ENCODE data around the gene PTTG1.

PTTG1 gene

GRCh38 chr5:160451281-160451680, 29.6 kb downstream of the PTTG1 start:
- no peak overlapping the region for H2AK5ac ChIP-seq (ENCODE audit: low read depth, low read length)
- H3K23ac ChIP-seq (ENCODE audit: low read depth, low read length, poor library complexity) = no peak overlapping the region
- H3K14ac ChIP-seq (ENCODE audit: low read length) = no peak overlapping the region
- H3K4me2 ChIP-seq (ENCODE audit: insufficient read depth, low read length, poor library complexity, severe bottlenecking) = no peak overlapping the region
- H3K79me1 ChIP-seq (ENCODE audit: low read depth, low read length) = no peaks in the 10 kb centered on the region
- H3K36me3 ChIP-seq (replicated peaks in 1 of 2; ENCODE audit: control insufficient read depth in 2 of 2, insufficient read depth in 2 of 2, low read length in 2 of 2) = no peaks in the 10 kb centered on the region
- no peak overlapping the region for H2BK12ac ChIP-seq (ENCODE audit: low read length)
- no CpG with 5 or more reads among the region's 2 CpGs for WGBS, 2 donors (ENCODE audit: extremely low coverage in 2 of 2, insufficient read length in 2 of 2, insufficient replicate concordance in 1 of 2)
- no peak overlapping the region for H4K8ac ChIP-seq (ENCODE audit: low read depth, low read length)
- H3K18ac ChIP-seq (ENCODE audit: low read length) = no peak overlapping the region
- no peak overlapping the region for H3K27ac ChIP-seq (replicated peaks; ENCODE audit: low read length)
- H3K9me3 ChIP-seq (replicated peaks in 1 of 2; ENCODE audit: control insufficient read depth in 2 of 2, insufficient read depth in 1 of 2, low read depth in 1 of 2, low read length in 2 of 2) = no peaks in the 10 kb centered on the region
- no peak overlapping the region for H2BK5ac ChIP-seq (ENCODE audit: low read length)
- H3K4me3 ChIP-seq (ENCODE audit: low read length in 2 of 2) = no peak overlapping the region
- no peak overlapping the region for H3K4ac ChIP-seq (ENCODE audit: low read length)
- H4K91ac ChIP-seq (ENCODE audit: low read depth, low read length, poor library complexity) = no peak overlapping the region
- H3K4me1 ChIP-seq (ENCODE audit: control insufficient read depth in 2 of 2, insufficient read depth in 1 of 2, low read depth in 1 of 2, low read length in 2 of 2) = no peaks in the 10 kb centered on the region
- H2BK15ac ChIP-seq (ENCODE audit: low read length) = no peak overlapping the region
- no peak overlapping the region for H3K9ac ChIP-seq (ENCODE audit: low read depth, low read length, poor library complexity)
- H2AFZ ChIP-seq (ENCODE audit: low read length) = no peak overlapping the region
- no peaks in the 10 kb centered on the region for H3K27me3 ChIP-seq (ENCODE audit: control insufficient read depth in 3 of 3, insufficient read depth in 3 of 3, low read depth in 1 of 3, low read length in 3 of 3)
- H2BK120ac ChIP-seq (ENCODE audit: low read depth, low read length) = no peak overlapping the region
- DNase-seq (ENCODE audit: low spot score) = no peak

- no peak overlapping the region for H3K4me2 ChIP-seq (ENCODE audit: insufficient read depth, low read length, poor library complexity, severe bottlenecking)
- no peaks in the 10 kb centered on the region for H3K36me3 ChIP-seq (replicated peaks in 1 of 2; ENCODE audit: control insufficient read depth in 2 of 2, insufficient read depth in 2 of 2, low read length in 2 of 2)
- no peak overlapping the region for H3K14ac ChIP-seq (ENCODE audit: low read length)
- H3K18ac ChIP-seq (ENCODE audit: low read length) = no peak overlapping the region
- no peaks in the 10 kb centered on the region for H3K9me3 ChIP-seq (replicated peaks in 1 of 2; ENCODE audit: control insufficient read depth in 2 of 2, insufficient read depth in 1 of 2, low read depth in 1 of 2, low read length in 2 of 2)
- H3K4me1 ChIP-seq (ENCODE audit: control insufficient read depth in 2 of 2, insufficient read depth in 1 of 2, low read depth in 1 of 2, low read length in 2 of 2) = no peaks in the 10 kb centered on the region
- H4K91ac ChIP-seq (ENCODE audit: low read depth, low read length, poor library complexity) = no peak overlapping the region
- H2BK15ac ChIP-seq (ENCODE audit: low read length) = no peak overlapping the region
- no peak for DNase-seq (ENCODE audit: low spot score)
- no peak overlapping the region for H3K4me3 ChIP-seq (ENCODE audit: low read length in 2 of 2)
- H3K23ac ChIP-seq (ENCODE audit: low read depth, low read length, poor library complexity) = no peak overlapping the region
- H4K8ac ChIP-seq (ENCODE audit: low read depth, low read length) = no peak overlapping the region
- no peak overlapping the region for H2BK120ac ChIP-seq (ENCODE audit: low read depth, low read length)
- H3K27me3 ChIP-seq (ENCODE audit: control insufficient read depth in 3 of 3, insufficient read depth in 3 of 3, low read depth in 1 of 3, low read length in 3 of 3) = no peaks in the 10 kb centered on the region
- no peak overlapping the region for H2BK12ac ChIP-seq (ENCODE audit: low read length)
- no peak overlapping the region for H2AFZ ChIP-seq (ENCODE audit: low read length)
- no peak overlapping the region for H3K9ac ChIP-seq (ENCODE audit: low read depth, low read length, poor library complexity)
- H3K4ac ChIP-seq (ENCODE audit: low read length) = no peak overlapping the region
- H2AK5ac ChIP-seq (ENCODE audit: low read depth, low read length) = no peak overlapping the region
- H3K27ac ChIP-seq (replicated peaks; ENCODE audit: low read length) = no peak overlapping the region
- no peaks in the 10 kb centered on the region for H3K79me1 ChIP-seq (ENCODE audit: low read depth, low read length)
- no peak overlapping the region for H2BK5ac ChIP-seq (ENCODE audit: low read length)
Measured at GRCh38 chr5:160452036-160452435, 30.4 kb downstream of the PTTG1 start.

DNA sequence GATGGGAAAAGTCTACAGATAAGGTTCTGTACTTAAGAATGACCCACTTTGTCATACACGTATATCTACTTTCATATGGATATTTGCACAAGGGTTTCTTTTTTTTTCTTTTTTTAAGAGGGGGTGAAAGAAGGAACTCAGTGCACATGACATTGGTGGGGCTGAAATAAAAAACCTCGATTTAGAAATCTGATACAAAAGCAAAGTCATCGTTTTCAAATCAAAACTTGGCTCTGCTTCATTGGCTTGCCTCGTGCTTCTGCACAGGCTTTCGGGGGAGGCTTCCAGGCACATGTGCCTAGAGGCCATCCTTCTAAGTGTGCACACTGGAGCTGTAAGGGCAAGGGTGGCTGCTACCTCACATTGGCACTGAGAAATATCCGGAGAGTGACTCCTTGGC, 31.1 kb downstream of the PTTG1 start:
- H3K36me3 ChIP-seq (replicated peaks in 1 of 2; ENCODE audit: control insufficient read depth in 2 of 2, insufficient read depth in 2 of 2, low read length in 2 of 2) = no peaks in the 10 kb centered on the region
- no peak overlapping the region for H3K9ac ChIP-seq (ENCODE audit: low read depth, low read length, poor library complexity)
- H3K4me1 ChIP-seq (ENCODE audit: control insufficient read depth in 2 of 2, insufficient read depth in 1 of 2, low read depth in 1 of 2, low read length in 2 of 2) = no peaks in the 10 kb centered on the region
- no peak overlapping the region for H2BK120ac ChIP-seq (ENCODE audit: low read depth, low read length)
- no peak overlapping the region for H2BK12ac ChIP-seq (ENCODE audit: low read length)
- no peak overlapping the region for H3K4ac ChIP-seq (ENCODE audit: low read length)
- no peak overlapping the region for H2AK5ac ChIP-seq (ENCODE audit: low read depth, low read length)
- no peak overlapping the region for H2BK15ac ChIP-seq (ENCODE audit: low read length)
- H3K27me3 ChIP-seq (ENCODE audit: control insufficient read depth in 3 of 3, insufficient read depth in 3 of 3, low read depth in 1 of 3, low read length in 3 of 3) = no peaks in the 10 kb centered on the region
- H3K27ac ChIP-seq (replicated peaks; ENCODE audit: low read length) = no peak overlapping the region
- DNase-seq (ENCODE audit: low spot score) = no peak
- no peaks in the 10 kb centered on the region for H3K79me1 ChIP-seq (ENCODE audit: low read depth, low read length)
- H3K4me2 ChIP-seq (ENCODE audit: insufficient read depth, low read length, poor library complexity, severe bottlenecking) = no peak overlapping the region
- H4K8ac ChIP-seq (ENCODE audit: low read depth, low read length) = no peak overlapping the region
- H3K14ac ChIP-seq (ENCODE audit: low read length) = no peak overlapping the region
- no peak overlapping the region for H2BK5ac ChIP-seq (ENCODE audit: low read length)
- no peak overlapping the region for H2AFZ ChIP-seq (ENCODE audit: low read length)
- WGBS, 2 donors (ENCODE audit: extremely low coverage in 2 of 2, insufficient read length in 2 of 2, insufficient replicate concordance in 1 of 2) = no CpG with 5 or more reads among the region's 6 CpGs
- no peak overlapping the region for H4K91ac ChIP-seq (ENCODE audit: low read depth, low read length, poor library complexity)
- H3K18ac ChIP-seq (ENCODE audit: low read length) = no peak overlapping the region
- H3K9me3 ChIP-seq (replicated peaks in 1 of 2; ENCODE audit: control insufficient read depth in 2 of 2, insufficient read depth in 1 of 2, low read depth in 1 of 2, low read length in 2 of 2) = no peaks in the 10 kb centered on the region
- H3K4me3 ChIP-seq (ENCODE audit: low read length in 2 of 2) = no peak overlapping the region
- no peak overlapping the region for H3K23ac ChIP-seq (ENCODE audit: low read depth, low read length, poor library complexity)

DNA sequence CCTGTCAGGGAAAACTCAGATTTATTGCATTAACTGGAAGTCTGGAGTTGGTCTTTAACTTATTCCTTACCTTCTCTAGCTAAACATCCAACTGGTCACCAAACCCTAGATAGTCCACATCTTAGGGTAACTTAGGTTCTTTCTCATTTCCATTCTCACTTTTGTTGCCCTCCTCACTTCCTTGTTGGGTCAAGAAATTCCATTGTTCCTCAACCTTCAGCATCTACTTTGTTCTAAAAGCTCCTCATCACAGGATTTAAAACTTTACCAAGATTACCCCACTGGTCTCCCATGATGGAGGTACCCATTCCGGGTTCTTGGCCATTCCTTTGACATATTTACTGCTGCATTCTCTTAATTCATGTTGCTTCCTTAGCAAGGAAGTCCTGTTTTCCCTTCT, 32.1 kb downstream of the PTTG1 start:
- DNase-seq (ENCODE audit: low spot score) = no peak
- H3K18ac ChIP-seq (ENCODE audit: low read length) = no peak overlapping the region
- no peak overlapping the region for H3K9ac ChIP-seq (ENCODE audit: low read depth, low read length, poor library complexity)
- H2BK120ac ChIP-seq (ENCODE audit: low read depth, low read length) = no peak overlapping the region
- no CpG with 5 or more reads among the region's 1 CpG for WGBS, 2 donors (ENCODE audit: extremely low coverage in 2 of 2, insufficient read length in 2 of 2, insufficient replicate concordance in 1 of 2)
- no peak overlapping the region for H3K4me2 ChIP-seq (ENCODE audit: insufficient read depth, low read length, poor library complexity, severe bottlenecking)
- H3K9me3 ChIP-seq (replicated peaks in 1 of 2; ENCODE audit: control insufficient read depth in 2 of 2, insufficient read depth in 1 of 2, low read depth in 1 of 2, low read length in 2 of 2) = no peaks in the 10 kb centered on the region
- no peak overlapping the region for H2BK12ac ChIP-seq (ENCODE audit: low read length)
- H3K4ac ChIP-seq (ENCODE audit: low read length) = no peak overlapping the region
- H2AFZ ChIP-seq (ENCODE audit: low read length) = no peak overlapping the region
- no peak overlapping the region for H3K14ac ChIP-seq (ENCODE audit: low read length)
- H3K27me3 ChIP-seq (ENCODE audit: control insufficient read depth in 3 of 3, insufficient read depth in 3 of 3, low read depth in 1 of 3, low read length in 3 of 3) = no peaks in the 10 kb centered on the region
- H4K8ac ChIP-seq (ENCODE audit: low read depth, low read length) = no peak overlapping the region
- H4K91ac ChIP-seq (ENCODE audit: low read depth, low read length, poor library complexity) = no peak overlapping the region
- H3K4me1 ChIP-seq (ENCODE audit: control insufficient read depth in 2 of 2, insufficient read depth in 1 of 2, low read depth in 1 of 2, low read length in 2 of 2) = no peaks in the 10 kb centered on the region
- H3K36me3 ChIP-seq (replicated peaks in 1 of 2; ENCODE audit: control insufficient read depth in 2 of 2, insufficient read depth in 2 of 2, low read length in 2 of 2) = no peaks in the 10 kb centered on the region
- no peak overlapping the region for H2AK5ac ChIP-seq (ENCODE audit: low read depth, low read length)
- no peaks in the 10 kb centered on the region for H3K79me1 ChIP-seq (ENCODE audit: low read depth, low read length)
- no peak overlapping the region for H3K4me3 ChIP-seq (ENCODE audit: low read length in 2 of 2)
- no peak overlapping the region for H3K27ac ChIP-seq (replicated peaks; ENCODE audit: low read length)
- no peak overlapping the region for H2BK15ac ChIP-seq (ENCODE audit: low read length)
- H2BK5ac ChIP-seq (ENCODE audit: low read length) = no peak overlapping the region
- no peak overlapping the region for H3K23ac ChIP-seq (ENCODE audit: low read depth, low read length, poor library complexity)
